ENCODE data around the gene ALG13.
"Not testable (repeated sequence)": the region's sequence is repeated elsewhere in the genome, so short reads cannot be mapped to it uniquely, and the experiment has no call there.

Gene ALG13

GRCh38 chrX:111756486-111756885, 75.5 kb downstream of the ALG13 start:
- no peak for DNase-seq (ENCODE audit: low read depth in 1 of 2, low spot score in 1 of 2)

DNA sequence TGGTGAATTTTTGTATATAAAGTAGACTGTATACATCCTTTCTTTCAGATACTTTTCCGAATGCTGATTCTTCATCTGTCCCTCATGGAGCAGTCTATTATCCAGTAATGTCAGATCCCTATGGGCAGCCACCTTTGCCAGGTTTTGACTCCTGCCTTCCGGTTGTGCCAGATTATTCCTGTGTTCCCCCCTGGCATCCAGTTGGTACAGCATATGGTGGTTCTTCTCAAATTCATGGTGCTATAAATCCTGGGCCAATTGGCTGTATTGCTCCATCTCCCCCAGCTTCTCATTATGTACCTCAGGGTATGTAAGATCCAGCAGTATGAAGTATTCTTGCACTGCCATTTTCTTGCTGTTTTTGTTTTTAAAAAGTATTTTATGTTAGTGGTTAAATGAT, 78.7 kb downstream of the ALG13 start:
- DNase-seq (ENCODE audit: low read depth in 1 of 2, low spot score in 1 of 2), result no peak

DNA sequence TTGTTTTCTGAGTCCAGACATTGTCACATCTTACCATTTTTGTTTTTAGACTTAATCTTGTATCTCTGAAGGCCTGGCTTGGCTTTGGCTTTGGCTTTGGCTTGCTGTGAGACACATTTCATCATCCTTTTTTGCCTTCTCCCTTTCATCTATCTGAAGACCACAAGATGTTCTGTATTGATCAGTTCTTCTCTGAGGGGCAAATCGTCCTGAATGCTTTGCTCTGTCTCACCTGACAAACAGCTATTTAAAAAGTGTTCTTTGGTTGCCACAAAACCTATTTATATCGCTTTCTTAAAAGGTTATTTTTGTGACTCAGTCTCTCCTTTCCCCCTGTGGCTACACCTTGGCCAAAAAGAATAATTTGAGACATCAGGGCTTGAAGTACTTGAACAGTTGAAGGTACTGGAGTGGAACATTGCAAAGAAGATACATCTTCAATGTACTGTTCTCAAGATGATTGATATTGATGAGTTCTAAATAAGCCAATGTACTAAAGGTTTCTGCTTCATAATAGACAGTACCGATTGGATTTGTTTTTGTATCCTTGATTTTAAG, 80.7 kb downstream of the ALG13 start:
- no peak for DNase-seq (ENCODE audit: low read depth in 1 of 2, low spot score in 1 of 2)

DNA sequence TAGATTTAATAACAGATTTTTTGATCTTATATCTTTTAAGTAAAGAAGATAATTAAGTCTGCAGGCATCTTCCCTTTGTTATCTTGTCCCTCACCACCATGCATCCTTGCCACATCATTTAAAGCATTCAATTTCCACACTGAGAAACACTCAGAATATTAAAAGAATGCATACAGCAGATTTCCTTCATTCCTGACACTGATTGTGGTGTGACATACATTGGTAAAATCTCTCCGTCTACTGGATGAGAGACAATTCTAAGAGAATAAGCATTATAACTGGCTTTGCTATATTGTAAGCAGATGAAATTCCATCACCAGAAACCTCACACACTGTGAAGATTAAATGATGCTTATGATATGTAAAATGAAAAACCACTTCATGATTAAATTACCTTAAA, 97.6 kb downstream of the ALG13 start:
- DNase-seq (ENCODE audit: low read depth in 1 of 2, low spot score in 1 of 2), result no peak

DNA sequence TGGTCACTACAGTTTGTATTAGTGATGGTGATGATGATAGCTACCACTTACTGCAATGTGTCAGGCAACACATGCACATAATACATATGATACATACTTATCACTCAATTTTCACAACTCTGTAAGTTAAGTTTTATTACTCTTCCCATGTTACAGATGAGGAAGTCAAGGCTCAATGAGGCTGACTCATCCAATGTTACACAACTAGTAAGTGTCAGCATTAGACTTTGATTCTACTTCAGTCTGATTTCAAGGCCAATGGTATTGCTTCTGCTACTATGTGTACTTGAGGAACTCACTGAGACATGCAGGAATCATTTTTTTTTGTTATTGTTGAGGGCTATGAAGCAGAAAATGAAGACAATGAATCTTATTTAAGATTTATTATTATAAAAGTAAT, 98.6 kb downstream of the ALG13 start:
- no peak for DNase-seq (ENCODE audit: low read depth in 1 of 2, low spot score in 1 of 2)

GRCh38 chrX:111784667-111785066, 103.7 kb downstream of the ALG13 start:
- no peak for DNase-seq (ENCODE audit: low read depth in 1 of 2, low spot score in 1 of 2)

- not testable (repeated sequence) for DNase-seq (ENCODE audit: low read depth in 1 of 2, low spot score in 1 of 2)
Observed at GRCh38 chrX:111790054-111790453, 109.1 kb downstream of the ALG13 start.
